Stimulated activated CD4-positive, alpha-beta T cell treated with anti-CD3 and anti-CD28 coated beads, Interleukin-15, amount 100 ng/mL, for 48 hours (primary cell): ENCODE data around the gene FOXP1.

Experiments
- DNase-seq, 2 donors: peaks; one replicate each; pipeline ENCODE4 v3.0.0-alpha.2; 2020; ENCODE audit warnings: low read depth in 2 of 2

Gene FOXP1

GRCh38 chr3:71586810-71587242 lies 3.3 kb upstream of the FOXP1 start:
- DNase-seq: no peak

GRCh38 chr3:71585887-71586809 lies 2.6 kb upstream of the FOXP1 start:
- no peak for DNase-seq

GRCh38 chr3:71585131-71585530 lies 1.6 kb upstream of the FOXP1 start:
- no peak for DNase-seq

- DNase-seq: peak; percentile 52
Observed at GRCh38 chr3:71584394-71585011, 975 bp upstream of the FOXP1 start.

- DNase-seq: peak; percentile 61 to 68
Observed at GRCh38 chr3:71582612-71583565, 639 bp downstream of the FOXP1 start.

- DNase-seq: peak in 1 of 2 donors; percentile 41
Observed at GRCh38 chr3:71582036-71582611, 1.4 kb downstream of the FOXP1 start.

GRCh38 chr3:71581457-71582035 lies 2.0 kb downstream of the FOXP1 start:
- DNase-seq: no peak

- no peak for DNase-seq
Observed at GRCh38 chr3:71580636-71581456, 2.7 kb downstream of the FOXP1 start.

GRCh38 chr3:71579935-71580406 lies 3.6 kb downstream of the FOXP1 start:
- DNase-seq: no peak

- no peak for DNase-seq
Observed at GRCh38 chr3:71579326-71579934, 4.1 kb downstream of the FOXP1 start.

- DNase-seq: no peak
Observed at GRCh38 chr3:71578054-71578751, 5.3 kb downstream of the FOXP1 start.

- no peak for DNase-seq
Observed at GRCh38 chr3:71577011-71577410, 6.5 kb downstream of the FOXP1 start.

- no peak for DNase-seq
Observed at GRCh38 chr3:71575433-71575832, 8.1 kb downstream of the FOXP1 start.

GRCh38 chr3:71573181-71573580 lies 10.3 kb downstream of the FOXP1 start:
- DNase-seq: no peak

- no peak for DNase-seq
Observed at GRCh38 chr3:71570546-71570945, 13.0 kb downstream of the FOXP1 start.

GRCh38 chr3:71568207-71568606 lies 15.3 kb downstream of the FOXP1 start:
- no peak for DNase-seq

- no peak for DNase-seq
Observed at GRCh38 chr3:71566776-71567175, 16.8 kb downstream of the FOXP1 start.

- no peak for DNase-seq
Observed at GRCh38 chr3:71565976-71566375, 17.6 kb downstream of the FOXP1 start.

- no peak for DNase-seq
Observed at GRCh38 chr3:71565316-71565715, 18.2 kb downstream of the FOXP1 start.
